ENCODE data around the gene IKZF2. TPM values are rescaled to one million over a fixed set of nuclear protein-coding genes. Genes with fewer than 3 reads are reported as not detected.

Gene IKZF2
- total RNA-seq, 1 experiment from 2014 or later: 0.44 TPM

DNA sequence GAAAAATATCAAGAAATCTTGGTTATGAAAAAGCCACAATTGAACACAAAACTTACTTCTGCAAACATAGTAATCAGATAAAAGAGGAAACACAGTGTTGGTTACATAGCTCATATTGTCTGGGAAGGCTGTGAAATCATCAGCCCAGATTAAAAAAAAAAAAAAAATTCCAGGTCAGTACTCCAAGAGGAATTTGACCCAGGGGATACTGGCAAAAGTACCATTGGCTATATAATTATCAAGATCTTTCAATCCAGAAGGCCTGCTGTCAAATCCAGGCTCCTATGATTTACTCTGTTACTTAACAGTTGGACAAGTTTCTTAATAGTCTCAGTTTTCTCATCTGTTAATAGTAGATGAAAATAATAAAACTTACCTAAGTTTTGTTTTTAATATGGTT, 12.9 kb upstream of the IKZF2 start:
- ChIA-PET CTCF (no interaction called here), POLR2A (no interaction called here)
- Histone ChIP-seq H3K4me1 (ENCODE audit: control insufficient read depth, insufficient read depth, low read length) (no peaks in the 10 kb centered on the region), H3K27ac (ENCODE audit: low read length) (no peak overlapping the region), H3K4me3 (ENCODE audit: low read depth in 2 of 2, low read length in 2 of 2) (no peak overlapping the region), H3K27me3 (ENCODE audit: control insufficient read depth, insufficient read depth, low read length) (no peaks in the 10 kb centered on the region), H3K36me3 (ENCODE audit: control insufficient read depth, insufficient read depth, low read length) (no peaks in the 10 kb centered on the region), H3K9me3 (ENCODE audit: control insufficient read depth, insufficient read depth, low read depth, low read length) (no peaks in the 10 kb centered on the region)
- no TSS peak for BruUV-seq (replicated peaks)
- no peak for DNase-seq (ENCODE audit: low read depth, low spot score)
- in situ Hi-C loops (cut with HindIII; ENCODE audit: low pct_unique_long_range_greater_than_20kb, low sequenced_read_pairs) (no loop called here), intact Hi-C loops (cut with micrococcal nuclease; ENCODE audit: unreplicated experiment) (no loop called here)
- no peak for ATAC-seq
- TF ChIP-seq SIN3A (IDR thresholded peaks at IDR 0.05; ENCODE audit: borderline replicate concordance, insufficient read depth, low read depth, low read length) (no peak), TCF7L2 (IDR thresholded peaks at IDR 0.05; ENCODE audit: low read depth, low read length) (no peak), POLR2AphosphoS5 (IDR thresholded peaks at IDR 0.05; ENCODE audit: low read depth, low read length) (no peak)
- TF ChIP-seq, protein P1, sequence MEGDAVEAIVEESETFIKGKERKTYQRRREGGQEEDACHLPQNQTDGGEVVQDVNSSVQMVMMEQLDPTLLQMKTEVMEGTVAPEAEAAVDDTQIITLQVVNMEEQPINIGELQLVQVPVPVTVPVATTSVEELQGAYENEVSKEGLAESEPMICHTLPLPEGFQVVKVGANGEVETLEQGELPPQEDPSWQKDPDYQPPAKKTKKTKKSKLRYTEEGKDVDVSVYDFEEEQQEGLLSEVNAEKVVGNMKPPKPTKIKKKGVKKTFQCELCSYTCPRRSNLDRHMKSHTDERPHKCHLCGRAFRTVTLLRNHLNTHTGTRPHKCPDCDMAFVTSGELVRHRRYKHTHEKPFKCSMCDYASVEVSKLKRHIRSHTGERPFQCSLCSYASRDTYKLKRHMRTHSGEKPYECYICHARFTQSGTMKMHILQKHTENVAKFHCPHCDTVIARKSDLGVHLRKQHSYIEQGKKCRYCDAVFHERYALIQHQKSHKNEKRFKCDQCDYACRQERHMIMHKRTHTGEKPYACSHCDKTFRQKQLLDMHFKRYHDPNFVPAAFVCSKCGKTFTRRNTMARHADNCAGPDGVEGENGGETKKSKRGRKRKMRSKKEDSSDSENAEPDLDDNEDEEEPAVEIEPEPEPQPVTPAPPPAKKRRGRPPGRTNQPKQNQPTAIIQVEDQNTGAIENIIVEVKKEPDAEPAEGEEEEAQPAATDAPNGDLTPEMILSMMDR (IDR thresholded peaks at IDR 0.05): no peak
- TF ChIP-seq, protein P2, sequence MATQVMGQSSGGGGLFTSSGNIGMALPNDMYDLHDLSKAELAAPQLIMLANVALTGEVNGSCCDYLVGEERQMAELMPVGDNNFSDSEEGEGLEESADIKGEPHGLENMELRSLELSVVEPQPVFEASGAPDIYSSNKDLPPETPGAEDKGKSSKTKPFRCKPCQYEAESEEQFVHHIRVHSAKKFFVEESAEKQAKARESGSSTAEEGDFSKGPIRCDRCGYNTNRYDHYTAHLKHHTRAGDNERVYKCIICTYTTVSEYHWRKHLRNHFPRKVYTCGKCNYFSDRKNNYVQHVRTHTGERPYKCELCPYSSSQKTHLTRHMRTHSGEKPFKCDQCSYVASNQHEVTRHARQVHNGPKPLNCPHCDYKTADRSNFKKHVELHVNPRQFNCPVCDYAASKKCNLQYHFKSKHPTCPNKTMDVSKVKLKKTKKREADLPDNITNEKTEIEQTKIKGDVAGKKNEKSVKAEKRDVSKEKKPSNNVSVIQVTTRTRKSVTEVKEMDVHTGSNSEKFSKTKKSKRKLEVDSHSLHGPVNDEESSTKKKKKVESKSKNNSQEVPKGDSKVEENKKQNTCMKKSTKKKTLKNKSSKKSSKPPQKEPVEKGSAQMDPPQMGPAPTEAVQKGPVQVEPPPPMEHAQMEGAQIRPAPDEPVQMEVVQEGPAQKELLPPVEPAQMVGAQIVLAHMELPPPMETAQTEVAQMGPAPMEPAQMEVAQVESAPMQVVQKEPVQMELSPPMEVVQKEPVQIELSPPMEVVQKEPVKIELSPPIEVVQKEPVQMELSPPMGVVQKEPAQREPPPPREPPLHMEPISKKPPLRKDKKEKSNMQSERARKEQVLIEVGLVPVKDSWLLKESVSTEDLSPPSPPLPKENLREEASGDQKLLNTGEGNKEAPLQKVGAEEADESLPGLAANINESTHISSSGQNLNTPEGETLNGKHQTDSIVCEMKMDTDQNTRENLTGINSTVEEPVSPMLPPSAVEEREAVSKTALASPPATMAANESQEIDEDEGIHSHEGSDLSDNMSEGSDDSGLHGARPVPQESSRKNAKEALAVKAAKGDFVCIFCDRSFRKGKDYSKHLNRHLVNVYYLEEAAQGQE (IDR thresholded peaks at IDR 0.05; ENCODE audit: insufficient read depth in 1 of 2, low read depth in 2 of 2, low read length in 1 of 2): no peak

DNA sequence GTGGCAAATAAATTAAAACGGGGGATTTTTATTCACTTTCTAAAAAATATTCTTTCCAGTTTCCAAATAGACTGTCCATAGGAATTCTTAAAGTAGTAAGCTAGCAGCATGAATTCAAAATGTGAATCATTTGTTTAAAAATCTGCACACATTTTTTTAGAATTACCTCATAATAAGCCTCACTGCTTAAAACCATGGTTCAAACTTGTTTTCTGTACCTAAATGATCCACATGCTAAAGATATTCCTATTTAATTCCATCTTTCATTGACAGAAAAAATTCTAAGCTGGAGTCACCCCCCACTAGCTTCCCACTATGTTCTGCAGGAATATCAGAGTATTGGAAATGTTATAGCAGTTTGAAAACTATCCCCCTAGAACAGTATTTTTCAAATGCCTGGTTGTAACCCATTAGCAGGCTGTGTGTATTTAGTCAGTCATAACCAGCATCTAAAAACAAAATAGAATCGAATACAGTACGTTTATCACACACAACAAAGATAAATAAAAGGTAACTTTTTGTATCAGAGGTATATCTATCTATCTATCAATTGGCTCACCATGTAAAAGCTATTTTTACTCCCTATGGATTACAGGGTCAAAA, 11.2 kb upstream of the IKZF2 start:
- ChIA-PET CTCF (no interaction called here), POLR2A (no interaction called here)
- Histone ChIP-seq H3K9me3 (ENCODE audit: control insufficient read depth, insufficient read depth, low read depth, low read length) (no peaks in the 10 kb centered on the region), H3K4me1 (ENCODE audit: control insufficient read depth, insufficient read depth, low read length) (no peaks in the 10 kb centered on the region), H3K36me3 (ENCODE audit: control insufficient read depth, insufficient read depth, low read length) (no peaks in the 10 kb centered on the region), H3K27me3 (ENCODE audit: control insufficient read depth, insufficient read depth, low read length) (no peaks in the 10 kb centered on the region), H3K27ac (ENCODE audit: low read length) (no peak overlapping the region), H3K4me3 (ENCODE audit: low read depth in 2 of 2, low read length in 2 of 2) (no peak overlapping the region)
- no TSS peak for BruUV-seq (replicated peaks)
- intact Hi-C loops (cut with micrococcal nuclease; ENCODE audit: unreplicated experiment): no loop called here
- TF ChIP-seq, protein P1 (IDR thresholded peaks at IDR 0.05): no peak
- TF ChIP-seq POLR2AphosphoS5 (IDR thresholded peaks at IDR 0.05; ENCODE audit: low read depth, low read length) (no peak), TCF7L2 (IDR thresholded peaks at IDR 0.05; ENCODE audit: low read depth, low read length) (no peak), SIN3A (IDR thresholded peaks at IDR 0.05; ENCODE audit: borderline replicate concordance, insufficient read depth, low read depth, low read length) (no peak)
- TF ChIP-seq, protein P2 (IDR thresholded peaks at IDR 0.05; ENCODE audit: insufficient read depth in 1 of 2, low read depth in 2 of 2, low read length in 1 of 2): no peak
- DNase-seq (ENCODE audit: low read depth, low spot score) (no peak), ATAC-seq (no peak)
- in situ Hi-C loops (cut with HindIII; ENCODE audit: low pct_unique_long_range_greater_than_20kb, low sequenced_read_pairs): no loop called here
